Smooth muscle cell (in vitro differentiated cells): ENCODE measurements around the gene EIF2B2. TPM values are rescaled to one million over a fixed set of nuclear protein-coding genes. Genes with fewer than 3 reads are reported as not detected.
A peak's percentile ranks its signal among the peaks of the same experiment; 100 is the strongest.

ENCODE experiments used
- DNase-seq: peaks from one replicate; lab custom pipeline; 2025; ENCODE audit not compliant: unreplicated experiment; lab: John Stamatoyannopoulos, UW
- H2AFZ ChIP-seq: fragments of 200-600 bp; sonication (generic); 2 replicates; pipeline ENCODE4 v1.6.0; 2016; ENCODE audit warnings: antibody characterized with exemption, low read depth, mild to moderate bottlenecking
- H3F3A ChIP-seq: fragments of 200-600 bp; sonication (generic); 2 replicates; pipeline ENCODE4 v1.6.0; 2017; ENCODE audit warnings: antibody characterized with exemption, low read depth
- H3K27ac ChIP-seq: fragments of 200-600 bp; sonication (generic); 2 replicates; pipeline ENCODE4 v1.5.1; 2016; ENCODE audit warnings: low read depth, mild to moderate bottlenecking
- H3K27me3 ChIP-seq: fragments of 200-600 bp; sonication (generic); 2 replicates; pipeline ENCODE4 v1.6.1; 2016; ENCODE audit warnings: low read depth, mild to moderate bottlenecking
- H3K36me3 ChIP-seq: fragments of 200-600 bp; sonication (generic); 2 replicates; pipeline ENCODE4 v1.5.1; 2016; ENCODE audit warnings: low read depth
- H3K4me1 ChIP-seq: fragments of 200-600 bp; sonication (generic); 2 replicates; pipeline ENCODE4 v1.5.1; 2016; ENCODE audit warnings: low read depth
- H3K4me2 ChIP-seq: fragments of 200-600 bp; sonication (generic); 2 replicates; pipeline ENCODE4 v1.6.0; 2016; ENCODE audit warnings: mild to moderate bottlenecking
- H3K4me3 ChIP-seq: fragments of 200-600 bp; sonication (generic); 2 replicates; pipeline ENCODE4 v1.5.1; 2016; ENCODE audit warnings: mild to moderate bottlenecking
- H3K79me2 ChIP-seq: fragments of 200-600 bp; sonication (generic); 2 replicates; pipeline ENCODE4 v1.6.0; 2016; ENCODE audit warnings: low read depth, mild to moderate bottlenecking
- H3K9ac ChIP-seq: fragments of 200-600 bp; sonication (generic); 2 replicates; pipeline ENCODE4 v1.6.0; 2016; ENCODE audit warnings: low read depth
- H3K9me3 ChIP-seq: fragments of 200-600 bp; sonication (generic); replicated peaks from 2 replicates; pipeline ENCODE4 v1.5.1; 2016; ENCODE audit warnings: low read depth
- H4K20me1 ChIP-seq: fragments of 200-600 bp; sonication (generic); 2 replicates; pipeline ENCODE4 v1.6.0; 2016; ENCODE audit warnings: low read depth
- WGBS: methylation state at CpG from one replicate; pipeline ENCODE4 v1.1.7; 2016; ENCODE audit warnings: low lambda C conversion rate; 5-methylcytosine and 5-hydroxymethylcytosine counted together
- polyA plus RNA-seq: library from polyadenylated mRNA; unstranded; fragments of >200 nt; fragmentation: Nextera tagmentation; extraction: Ambion mirVana; gene quantifications from 2 replicates; pipeline ENCODE4 v1.2.1, GENCODE V29; 2016
- total RNA-seq: library from RNA; depleted of rRNA; stranded (reverse); fragments of >200 nt; gene quantifications from 2 replicates; pipeline ENCODE4 v1.2.3, GENCODE V29; 2014
- TF ChIP-seq, protein P1 (sequence below): fragments of 200-600 bp; sonication (generic); IDR thresholded peaks from 2 replicates; pipeline ENCODE4 v1.5.1; 2017; ENCODE audit warnings: borderline replicate concordance, mild to moderate bottlenecking, antibody characterized with exemption; ENCODE audit not compliant: insufficient read depth, poor library complexity, severe bottlenecking

EIF2B2 gene
- total and polyA plus RNA-seq, 2 experiments from 2014 or later = 38.0 to 71.2 TPM

DNA sequence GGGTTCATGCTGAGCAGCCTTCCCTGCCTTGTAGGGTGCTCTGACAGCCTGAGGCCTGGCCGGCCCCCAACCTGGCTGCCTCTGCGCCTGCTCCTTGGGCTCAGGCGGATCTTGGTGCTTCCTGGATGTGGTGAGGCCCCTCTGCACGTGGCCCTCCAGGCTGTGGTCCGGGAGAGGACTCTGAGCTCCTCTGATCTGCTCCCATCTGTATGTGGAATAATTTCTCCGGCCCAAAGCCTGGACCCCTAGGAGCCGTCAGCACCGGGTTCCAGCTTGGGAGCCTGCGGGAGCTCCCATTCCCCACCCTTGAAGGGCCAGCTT lies 21.3 kb upstream of the EIF2B2 start:
- Histone ChIP-seq H3K36me3 (no peaks in the 10 kb centered on the region), H3K9ac (no peak overlapping the region), H2AFZ (peak overlapping the region; percentile 64), H3K27me3 (no peaks in the 10 kb centered on the region), H3K79me2 (no peaks in the 10 kb centered on the region), H3K4me2 (peak overlapping the region; percentile 44), H3K9me3 (no peaks in the 10 kb centered on the region), H3K27ac (no peak overlapping the region), H3K4me1 (peaks cover 34% of the 10 kb centered on the region), H4K20me1 (no peaks in the 10 kb centered on the region), H3F3A (no peaks in the 10 kb centered on the region), H3K4me3 (no peak overlapping the region)
- TF ChIP-seq, protein P1, sequence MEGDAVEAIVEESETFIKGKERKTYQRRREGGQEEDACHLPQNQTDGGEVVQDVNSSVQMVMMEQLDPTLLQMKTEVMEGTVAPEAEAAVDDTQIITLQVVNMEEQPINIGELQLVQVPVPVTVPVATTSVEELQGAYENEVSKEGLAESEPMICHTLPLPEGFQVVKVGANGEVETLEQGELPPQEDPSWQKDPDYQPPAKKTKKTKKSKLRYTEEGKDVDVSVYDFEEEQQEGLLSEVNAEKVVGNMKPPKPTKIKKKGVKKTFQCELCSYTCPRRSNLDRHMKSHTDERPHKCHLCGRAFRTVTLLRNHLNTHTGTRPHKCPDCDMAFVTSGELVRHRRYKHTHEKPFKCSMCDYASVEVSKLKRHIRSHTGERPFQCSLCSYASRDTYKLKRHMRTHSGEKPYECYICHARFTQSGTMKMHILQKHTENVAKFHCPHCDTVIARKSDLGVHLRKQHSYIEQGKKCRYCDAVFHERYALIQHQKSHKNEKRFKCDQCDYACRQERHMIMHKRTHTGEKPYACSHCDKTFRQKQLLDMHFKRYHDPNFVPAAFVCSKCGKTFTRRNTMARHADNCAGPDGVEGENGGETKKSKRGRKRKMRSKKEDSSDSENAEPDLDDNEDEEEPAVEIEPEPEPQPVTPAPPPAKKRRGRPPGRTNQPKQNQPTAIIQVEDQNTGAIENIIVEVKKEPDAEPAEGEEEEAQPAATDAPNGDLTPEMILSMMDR = no peak
- 93% methylated on average over 9 of the region's 9 CpGs for WGBS
- DNase-seq = no peak

DNA sequence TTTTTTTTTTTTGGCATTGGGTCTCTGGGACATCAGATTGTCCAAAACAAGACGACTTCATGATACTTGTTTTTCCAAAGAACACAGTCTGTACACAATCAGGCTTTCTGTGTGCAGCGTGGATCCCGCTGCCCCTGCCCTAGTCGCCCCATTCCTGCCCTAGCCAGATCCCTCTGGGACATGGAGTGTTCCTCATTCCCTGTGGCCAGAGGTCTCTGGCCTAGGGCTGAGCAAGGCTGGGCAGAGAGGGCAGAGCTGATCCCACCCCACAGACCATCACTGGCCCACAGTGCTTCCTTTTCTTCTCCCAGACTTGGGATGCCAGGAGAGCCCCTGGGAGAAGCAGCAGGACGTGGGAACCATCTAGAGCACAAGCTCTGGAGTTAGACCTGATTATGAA lies 20.9 kb upstream of the EIF2B2 start:
- TF ChIP-seq, protein P1 = no peak
- no peaks in the 10 kb centered on the region for H4K20me1 ChIP-seq
- H2AFZ ChIP-seq = no peak overlapping the region
- H3K4me2 ChIP-seq = no peak overlapping the region
- no peak overlapping the region for H3K27ac ChIP-seq
- DNase-seq = no peak
- no peaks in the 10 kb centered on the region for H3K9me3 ChIP-seq
- peaks cover 34% of the 10 kb centered on the region for H3K4me1 ChIP-seq
- H3K27me3 ChIP-seq = no peaks in the 10 kb centered on the region
- no peak overlapping the region for H3K4me3 ChIP-seq
- no peaks in the 10 kb centered on the region for H3K36me3 ChIP-seq
- no peaks in the 10 kb centered on the region for H3F3A ChIP-seq
- WGBS = 98% methylated on average over 5 of the region's 5 CpGs
- no peak overlapping the region for H3K9ac ChIP-seq
- no peaks in the 10 kb centered on the region for H3K79me2 ChIP-seq

DNA sequence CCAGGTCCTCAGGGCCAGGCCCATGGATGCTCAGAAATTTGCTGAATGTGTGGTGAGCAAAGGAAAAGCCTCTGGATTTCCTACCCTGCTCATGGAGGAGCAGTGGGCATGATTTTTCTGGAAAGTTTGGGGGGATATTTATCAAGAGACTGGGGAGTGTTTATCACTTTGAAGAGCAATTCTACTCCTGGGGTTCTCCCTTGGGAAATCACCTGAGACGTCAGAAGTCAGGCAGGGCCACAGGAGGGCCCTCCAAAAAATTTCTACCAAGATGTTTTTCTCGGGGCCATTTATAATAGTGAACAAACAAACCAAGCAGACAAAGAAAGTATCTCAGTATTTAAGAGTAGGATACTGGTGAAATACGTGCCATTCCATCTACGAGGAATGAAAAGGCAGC lies 20.1 kb upstream of the EIF2B2 start:
- DNase-seq = no peak
- Histone ChIP-seq H3F3A (no peaks in the 10 kb centered on the region), H2AFZ (no peak overlapping the region), H3K9me3 (no peaks in the 10 kb centered on the region), H3K4me2 (no peak overlapping the region), H3K79me2 (no peaks in the 10 kb centered on the region), H3K27ac (no peak overlapping the region), H3K4me3 (no peak overlapping the region), H3K36me3 (no peaks in the 10 kb centered on the region), H3K27me3 (no peaks in the 10 kb centered on the region), H3K4me1 (peaks cover 34% of the 10 kb centered on the region), H4K20me1 (no peaks in the 10 kb centered on the region), H3K9ac (no peak overlapping the region)
- WGBS = 96% methylated on average over 4 of the region's 4 CpGs
- TF ChIP-seq, protein P1 = no peak

DNA sequence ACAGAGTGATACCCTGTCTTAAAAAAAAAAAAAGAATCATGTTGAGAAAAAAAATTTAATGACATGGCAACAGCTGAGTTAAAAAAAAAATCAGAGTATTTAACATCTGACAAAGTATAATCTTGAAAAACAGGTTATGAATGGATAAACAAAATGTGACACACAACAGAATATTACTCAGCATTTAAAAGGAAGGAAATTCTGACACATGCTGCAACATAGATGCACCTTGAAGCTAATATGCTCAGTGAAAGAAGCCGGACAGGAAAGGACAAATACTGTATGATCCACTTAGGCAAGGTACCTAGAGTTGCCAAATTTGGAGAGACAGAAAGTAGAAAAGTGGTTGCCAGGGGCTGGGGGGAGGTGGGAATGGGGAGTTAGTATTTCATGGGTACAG lies 19.4 kb upstream of the EIF2B2 start:
- Histone ChIP-seq H3K9ac (no peak overlapping the region), H3K4me3 (no peak overlapping the region), H3F3A (no peaks in the 10 kb centered on the region), H3K36me3 (no peaks in the 10 kb centered on the region), H3K27me3 (no peaks in the 10 kb centered on the region), H4K20me1 (no peaks in the 10 kb centered on the region), H2AFZ (no peak overlapping the region), H3K4me1 (peaks cover 30% of the 10 kb centered on the region), H3K27ac (no peak overlapping the region), H3K4me2 (no peak overlapping the region), H3K79me2 (no peaks in the 10 kb centered on the region), H3K9me3 (no peaks in the 10 kb centered on the region)
- TF ChIP-seq, protein P1 = no peak
- 95% methylated on average over 1 of the region's 1 CpG for WGBS
- no peak for DNase-seq
